HG03442 (cell line): ENCODE data around the gene TRAPPC11.

Experiments
- ATAC-seq: cut with Tn5 transposase; IDR thresholded peaks from one replicate; pipeline ENCODE4 v1.9.1; 2021; ENCODE audit warnings: mild to moderate bottlenecking, moderate library complexity; ENCODE audit not compliant: unreplicated experiment

Gene TRAPPC11

GRCh38 chr4:183636923-183637322, 22.2 kb upstream of the TRAPPC11 start:
- ATAC-seq: no peak

- ATAC-seq: no peak
Observed at GRCh38 chr4:183637461-183637860, 21.6 kb upstream of the TRAPPC11 start.

- no peak for ATAC-seq
Observed at GRCh38 chr4:183638436-183638835, 20.7 kb upstream of the TRAPPC11 start.

- ATAC-seq: no peak
Observed at GRCh38 chr4:183639291-183639690, 19.8 kb upstream of the TRAPPC11 start.

- no peak for ATAC-seq
Observed at GRCh38 chr4:183645326-183645725, 13.8 kb upstream of the TRAPPC11 start.

GRCh38 chr4:183657564-183657963, 1.5 kb upstream of the TRAPPC11 start:
- ATAC-seq: no peak

- ATAC-seq: peak; percentile 30
Observed at GRCh38 chr4:183658362-183659028, 598 bp upstream of the TRAPPC11 start.

- no peak for ATAC-seq
Observed at GRCh38 chr4:183659872-183660242, 764 bp downstream of the TRAPPC11 start.

- no peak for ATAC-seq
Observed at GRCh38 chr4:183666088-183666487, 7.0 kb downstream of the TRAPPC11 start.

- ATAC-seq: no peak
Observed at GRCh38 chr4:183670251-183670650, 11.2 kb downstream of the TRAPPC11 start.

GRCh38 chr4:183670960-183671555, 12.0 kb downstream of the TRAPPC11 start:
- ATAC-seq: no peak

- no peak for ATAC-seq
Observed at GRCh38 chr4:183674153-183674552, 15.1 kb downstream of the TRAPPC11 start.

GRCh38 chr4:183675625-183676024, 16.5 kb downstream of the TRAPPC11 start:
- ATAC-seq: no peak

- ATAC-seq: no peak
Observed at GRCh38 chr4:183681119-183681518, 22.0 kb downstream of the TRAPPC11 start.

- ATAC-seq: no peak
Observed at GRCh38 chr4:183686461-183686860, 27.4 kb downstream of the TRAPPC11 start.

- ATAC-seq: no peak
Observed at GRCh38 chr4:183688216-183688615, 29.1 kb downstream of the TRAPPC11 start.

- no peak for ATAC-seq
Observed at GRCh38 chr4:183691006-183691405, 31.9 kb downstream of the TRAPPC11 start.

GRCh38 chr4:183691897-183692296, 32.8 kb downstream of the TRAPPC11 start:
- no peak for ATAC-seq

GRCh38 chr4:183698909-183699308, 39.8 kb downstream of the TRAPPC11 start:
- no peak for ATAC-seq

- ATAC-seq: no peak
Observed at GRCh38 chr4:183700407-183700806, 41.3 kb downstream of the TRAPPC11 start.

- ATAC-seq: no peak
Observed at GRCh38 chr4:183702492-183702891, 43.4 kb downstream of the TRAPPC11 start.

GRCh38 chr4:183714626-183715025, 55.5 kb downstream of the TRAPPC11 start:
- no peak for ATAC-seq

GRCh38 chr4:183716302-183716701, 57.2 kb downstream of the TRAPPC11 start:
- no peak for ATAC-seq
